OCI-LY7 (cell line): Measurements from ENCODE around the gene NR1H2. TPM values are rescaled to one million over a fixed set of nuclear protein-coding genes. Genes with fewer than 3 reads are reported as not detected.

Experiments
- BruUV-seq: library from RNA; stranded (reverse); fragments of 400-500 nt; replicated peaks from 2 replicates; lab custom pipeline; 2021; lab: Mats Ljungman, UMichigan
- CTCF ChIA-PET: fragments of 300-600 bp; sonication (Branson Sonifier 250); formaldehyde crosslinking; loops from one replicate; lab custom pipeline; 2022; ENCODE audit warnings: antibody characterized with exemption; ENCODE audit not compliant: unreplicated experiment; lab: Charles Lee
- POLR2A ChIA-PET: fragments of 300-600 bp; sonication (Branson Sonifier 250); formaldehyde crosslinking; loops from one replicate; lab custom pipeline; 2022; ENCODE audit warnings: antibody characterized with exemption; lab: Charles Lee
- DNase-seq: peaks from one replicate; pipeline ENCODE4 v3.0.0-alpha.2; 2015; ENCODE audit warnings: low spot score
- H2AFZ ChIP-seq: fragments of 200-600 bp; sonication (generic), shearing (Covaris generic); 2 replicates; pipeline ENCODE4 v1.6.1; 2014; ENCODE audit warnings: mild to moderate bottlenecking, antibody characterized with exemption, low read length, moderate library complexity
- H3K27ac ChIP-seq: fragments of 200-600 bp; sonication (generic); 2 replicates; pipeline ENCODE4 v1.5.1; 2014; ENCODE audit warnings: mixed run types, low read depth, mild to moderate bottlenecking, moderate library complexity, low read length, inconsistent platforms; ENCODE audit not compliant: poor library complexity, severe bottlenecking
- H3K36me3 ChIP-seq: fragments of 200-600 bp; sonication (generic); 2 replicates; pipeline ENCODE4 v1.6.1; 2014; ENCODE audit warnings: mild to moderate bottlenecking, antibody characterized with exemption, low read length, moderate library complexity, mixed read lengths; ENCODE audit not compliant: insufficient read depth
- H3K4me1 ChIP-seq: fragments of 200-600 bp; sonication (generic); 2 replicates; pipeline ENCODE4 v1.5.1; 2014; ENCODE audit warnings: mild to moderate bottlenecking, low read length; ENCODE audit not compliant: insufficient read depth, poor library complexity, severe bottlenecking
- H3K4me2 ChIP-seq: fragments of 200-600 bp; sonication (generic); 2 replicates; pipeline ENCODE4 v1.6.1; 2014; ENCODE audit warnings: mild to moderate bottlenecking, low read length
- H3K4me3 ChIP-seq: fragments of 200-600 bp; sonication (generic); 2 replicates; pipeline ENCODE4 v1.5.1; 2014; ENCODE audit warnings: mild to moderate bottlenecking, low read depth, low read length; ENCODE audit not compliant: poor library complexity, severe bottlenecking
- H3K79me2 ChIP-seq: fragments of 200-600 bp; sonication (generic); 2 replicates; pipeline ENCODE4 v1.6.1; 2016; ENCODE audit warnings: low read depth, mild to moderate bottlenecking, low read length, moderate library complexity, mixed read lengths; ENCODE audit not compliant: insufficient read depth
- H3K9me2 ChIP-seq: fragments of 200-600 bp; sonication (generic); 2 replicates; pipeline ENCODE4 v1.6.1; 2016; ENCODE audit warnings: mild to moderate bottlenecking, low read length, mixed read lengths; ENCODE audit not compliant: insufficient read depth
- H3K9me3 ChIP-seq: fragments of 200-600 bp; sonication (generic); 2 replicates; pipeline ENCODE4 v1.6.1; 2014; ENCODE audit warnings: mild to moderate bottlenecking, mixed run types, low read length, mixed read lengths
- H4K20me1 ChIP-seq: fragments of 200-600 bp; sonication (generic); 2 replicates; pipeline ENCODE4 v1.6.1; 2014; ENCODE audit warnings: mild to moderate bottlenecking, antibody characterized with exemption, low read length, moderate library complexity, mixed read lengths; ENCODE audit not compliant: insufficient read depth
- CTCF ChIP-seq: fragments of 200-600 bp; sonication (generic); conservative IDR thresholded peaks from 2 replicates; pipeline ENCODE4 v1.5.1; 2014; ENCODE audit warnings: mild to moderate bottlenecking, antibody characterized with exemption, low read length, moderate library complexity, mixed read lengths
- EZH2phosphoT487 ChIP-seq: fragments of 200-600 bp; sonication (generic); IDR thresholded peaks from 2 replicates; pipeline ENCODE4 v1.6.1; 2018; ENCODE audit warnings: low read depth, borderline replicate concordance, mild to moderate bottlenecking, mixed run types, antibody characterized with exemption, low read length, moderate library complexity, mixed read lengths
- intact Hi-C: fragments of 100-400 bp; cut with micrococcal nuclease; formaldehyde crosslinking; loops from one replicate; pipeline ENCODE4 v1.10.0; 2022; ENCODE audit not compliant: unreplicated experiment
- total RNA-seq, 2 experiments: library from RNA; depleted of rRNA in 1 of 2; stranded (reverse); fragments of >200 nt in 1 of 2; shearing (Covaris generic) in 1 of 2; gene quantifications; 2 replicates each; pipeline ENCODE4 v1.2.3, GENCODE V29; 2014 to 2022

NR1H2 gene
- total RNA-seq, 2 experiments from 2014 or later: 41.2 to 65.7 TPM

- BruUV-seq: no TSS peak
- Histone ChIP-seq H3K79me2 (no peaks in the 10 kb centered on the region), H3K27ac (no peak overlapping the region), H3K4me2 (no peak overlapping the region), H2AFZ (no peak overlapping the region), H3K4me1 (peaks cover 13% of the 10 kb centered on the region), H3K4me3 (no peak overlapping the region), H4K20me1 (no peaks in the 10 kb centered on the region), H3K9me2 (no peaks in the 10 kb centered on the region), H3K9me3 (no peaks in the 10 kb centered on the region), H3K36me3 (peaks cover 87% of the 10 kb centered on the region)
- ChIA-PET POLR2A (no interaction called here), CTCF (no interaction called here)
- DNase-seq: no peak
- intact Hi-C loops: no loop called here
- no peak for TF ChIP-seq EZH2phosphoT487
- no peak for TF ChIP-seq CTCF
These were observed 33.9 kb downstream of the NR1H2 start for GRCh38 chr19:50410109-50410508.

GRCh38 chr19:50412419-50412818 is 36.2 kb downstream of the NR1H2 start:
- Histone ChIP-seq H3K79me2 (no peaks in the 10 kb centered on the region), H3K9me2 (no peaks in the 10 kb centered on the region), H3K36me3 (peaks cover 77% of the 10 kb centered on the region), H4K20me1 (no peaks in the 10 kb centered on the region), H3K4me2 (no peak overlapping the region), H3K9me3 (no peaks in the 10 kb centered on the region), H3K4me3 (no peak overlapping the region), H3K27ac (no peak overlapping the region), H2AFZ (no peak overlapping the region), H3K4me1 (peaks cover 34% of the 10 kb centered on the region)
- no TSS peak for BruUV-seq
- TF ChIP-seq CTCF: no peak
- no peak for TF ChIP-seq EZH2phosphoT487
- intact Hi-C loops: no loop called here
- ChIA-PET CTCF (interaction anchor here (0.5 kb wide), 1 partner anchor 904 kb away, joined by 3 read pairs; no protein-coding TSS in a partner anchor), POLR2A (no interaction called here)
- no peak for DNase-seq

GRCh38 chr19:50413096-50413495 is 36.8 kb downstream of the NR1H2 start:
- ChIA-PET POLR2A (no interaction called here), CTCF (no interaction called here)
- TF ChIP-seq EZH2phosphoT487 (no peak), CTCF (no peak)
- DNase-seq: no peak
- Histone ChIP-seq H3K4me3 (no peak overlapping the region), H3K79me2 (peaks cover 3% of the 10 kb centered on the region; the same call in 1 of the 2 replicates), H2AFZ (no peak overlapping the region), H3K9me3 (no peaks in the 10 kb centered on the region), H3K27ac (no peak overlapping the region), H3K36me3 (peaks cover 74% of the 10 kb centered on the region), H3K4me1 (peaks cover 40% of the 10 kb centered on the region), H3K4me2 (no peak overlapping the region), H3K9me2 (no peaks in the 10 kb centered on the region), H4K20me1 (no peaks in the 10 kb centered on the region)
- intact Hi-C loops: no loop called here
- BruUV-seq: no TSS peak
